Upper lobe of left lung (tissue), 4 donors: Measurements from ENCODE around the gene SLC25A18.

Experiments
- CTCF ChIP-seq, 6 experiments: fragments of 450-650 bp in 4 of 6; fragments of 200-600 bp in 2 of 6; sonication (generic) in 2 of 6; IDR thresholded peaks; one replicate each; pipeline ENCODE4 v1.5.1; 2016 to 2019; ENCODE audit warnings: antibody characterized with exemption in 6 of 6
- EP300 ChIP-seq, 4 donors: sonication (generic); formaldehyde crosslinking; IDR thresholded peaks; one replicate each; pipeline ENCODE4 v1.5.1; 2017; ENCODE audit warnings: antibody characterized with exemption in 4 of 4, control low read depth in 2 of 4
- POLR2A ChIP-seq, 4 donors: fragments of 450-650 bp; IDR thresholded peaks; one replicate each; pipeline ENCODE4 v1.5.1; 2016 to 2017; ENCODE audit warnings: antibody characterized with exemption in 4 of 4, mild to moderate bottlenecking in 2 of 4
- POLR2AphosphoS5 ChIP-seq, 2 donors: sonication (generic); formaldehyde crosslinking; IDR thresholded peaks; one replicate each; pipeline ENCODE4 v1.5.1; 2017; ENCODE audit warnings: antibody characterized with exemption in 2 of 2

DNA sequence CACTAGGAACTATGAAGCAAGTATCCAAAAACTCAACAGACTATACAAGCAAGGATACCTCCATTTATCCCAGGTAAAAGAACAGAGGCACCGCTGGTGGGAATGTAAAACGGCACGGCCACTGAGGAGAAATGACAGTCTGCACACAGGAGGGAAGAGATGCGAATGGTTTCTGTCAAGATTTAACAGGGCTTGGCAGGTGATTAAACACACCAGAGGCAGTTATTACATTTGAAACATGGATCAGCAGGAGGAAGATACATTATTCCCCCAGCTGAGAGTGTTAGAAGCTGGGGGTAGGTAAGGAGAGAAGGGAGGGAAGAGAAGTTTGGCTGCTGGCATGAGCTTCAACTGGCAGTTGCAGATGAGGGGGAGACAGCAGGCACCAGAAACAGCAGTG lies 35.0 kb downstream of the SLC25A18 start:
- TF ChIP-seq CTCF (IDR thresholded peaks at IDR 0.05) (no peak), POLR2A (IDR thresholded peaks at IDR 0.05) (no peak), POLR2AphosphoS5 (IDR thresholded peaks at IDR 0.05) (no peak), EP300 (IDR thresholded peaks at IDR 0.05) (no peak)
